ENCODE measurements around the gene NXPH4. TPM values are rescaled to one million over a fixed set of nuclear protein-coding genes. Genes with fewer than 3 reads are reported as not detected.

NXPH4 gene
- total RNA-seq, 4 donors from 2014 or later = 0.56 to 2.4 (median 1.4) TPM; not detected in 1

GRCh38 chr12:57231276-57232021 is 14.9 kb downstream of the NXPH4 start:
- DNase-seq (ENCODE audit: low spot score) (no peak), ATAC-seq (ENCODE audit: low FRiP score) (no peak)
- TF ChIP-seq CTCF (IDR thresholded peaks at IDR 0.05) = no peak

GRCh38 chr12:57232156-57232756 is 15.7 kb downstream of the NXPH4 start:
- ATAC-seq (ENCODE audit: low FRiP score) (no peak), DNase-seq (ENCODE audit: low spot score) (no peak)
- no peak for TF ChIP-seq CTCF (IDR thresholded peaks at IDR 0.05)

- ATAC-seq (ENCODE audit: low FRiP score) (no peak), DNase-seq (ENCODE audit: low spot score) (no peak)
- no peak for TF ChIP-seq CTCF (IDR thresholded peaks at IDR 0.05)
These were observed 17.0 kb downstream of the NXPH4 start for GRCh38 chr12:57233357-57234232.

GRCh38 chr12:57234233-57234570 is 17.6 kb downstream of the NXPH4 start:
- no peak for TF ChIP-seq CTCF (IDR thresholded peaks at IDR 0.05)
- ATAC-seq (ENCODE audit: low FRiP score) (no peak), DNase-seq (ENCODE audit: low spot score) (no peak)

GRCh38 chr12:57234571-57235016 is 18.0 kb downstream of the NXPH4 start:
- TF ChIP-seq CTCF (IDR thresholded peaks at IDR 0.05) = no peak
- ATAC-seq (ENCODE audit: low FRiP score) = no peak

GRCh38 chr12:57235017-57235727 is 18.6 kb downstream of the NXPH4 start:
- no peak for ATAC-seq (ENCODE audit: low FRiP score)
- no peak for TF ChIP-seq CTCF (IDR thresholded peaks at IDR 0.05)
- DNase-seq (ENCODE audit: low spot score) = no peak

More at GRCh38 chr12:57234571-57235016, 18.0 kb downstream of the NXPH4 start:
- DNase-seq (ENCODE audit: low spot score) = no peak

Data from omental fat pad (tissue), 4 donors.